HepG2 (cell line): ENCODE results near the gene DDAH2. TPM values are rescaled to one million over a fixed set of nuclear protein-coding genes. Genes with fewer than 3 reads are reported as not detected.

Experiments used
- AGO2 ChIP-seq: fragments of 200-400 bp; formaldehyde crosslinking; optimal IDR thresholded peaks from 2 replicates; pipeline ENCODE3; 2017; ENCODE audit warnings: mild to moderate bottlenecking, low read depth, low read length, moderate library complexity
- IRF9 ChIP-seq: sonication (generic); formaldehyde crosslinking; IDR thresholded peaks from 2 replicates; pipeline ENCODE4 v1.8.0; 2022; ENCODE audit warnings: missing genetic modification reagents, mild to moderate bottlenecking, borderline replicate concordance
- MTA1 ChIP-seq: sonication (generic); formaldehyde crosslinking; IDR thresholded peaks from 2 replicates; pipeline ENCODE4 v1.4.0; 2020; ENCODE audit warnings: missing genetic modification reagents, mild to moderate bottlenecking, borderline replicate concordance
- NFYB ChIP-seq: sonication (generic); formaldehyde crosslinking; IDR thresholded peaks from 2 replicates; pipeline ENCODE4 v1.4.0; 2020; ENCODE audit warnings: missing genetic modification reagents
- RBFOX2 ChIP-seq: fragments of 200-400 bp; formaldehyde crosslinking; IDR thresholded peaks from 2 replicates; pipeline ENCODE4 v1.6.1; 2017; ENCODE audit warnings: low read depth, mild to moderate bottlenecking, low read length
- ZBTB14 ChIP-seq: sonication (generic); formaldehyde crosslinking; IDR thresholded peaks from 2 replicates; pipeline ENCODE4 v1.4.0; 2020; ENCODE audit warnings: missing genetic modification reagents
- ZNF160 ChIP-seq: sonication (generic); formaldehyde crosslinking; IDR thresholded peaks from 2 replicates; pipeline ENCODE4 v1.8.0; 2022; ENCODE audit warnings: mild to moderate bottlenecking, inconsistent platforms, missing genetic modification reagents
- ZNF546 ChIP-seq: sonication (generic); formaldehyde crosslinking; conservative IDR thresholded peaks from 2 replicates; pipeline ENCODE4 v1.8.1; 2023; ENCODE audit warnings: mild to moderate bottlenecking, missing genetic modification reagents
- polyA plus RNA-seq, 8 experiments: library from polyadenylated mRNA; depleted of rRNA in 3 of 8; stranded (reverse) in 7 of 8; unstranded in 1 of 8; fragments of >200 nt; fragmentation: Illumina TruSeq in 4 of 8; extraction: Trizol in 4 of 8; gene quantifications; 2 replicates each; pipeline versions ENCODE4 v1.2.1 to v1.2.3, GENCODE V29; 2011 to 2016; ENCODE audit warnings: low read depth in 4 of 8, missing spikeins in 1 of 8, mixed read lengths in 1 of 8; ENCODE audit not compliant: insufficient read depth in 1 of 8
- total RNA-seq, 5 experiments: library from RNA; depleted of rRNA; stranded (reverse); fragments of >200 nt; fragmentation: Illumina TruSeq; extraction: Trizol; gene quantifications; 2 replicates each; pipeline ENCODE4 v1.2.3, GENCODE V29; 2016; ENCODE audit warnings: low read depth in 1 of 5
- TF ChIP-seq, protein P1 (sequence below): sonication (generic); formaldehyde crosslinking; IDR thresholded peaks from one replicate; pipeline ENCODE4 v1.5.1; 2020; ENCODE audit warnings: mild to moderate bottlenecking, missing genetic modification reagents; ENCODE audit errors: not compliant biosample characterization
- TF ChIP-seq, protein P2 (sequence below), 2 experiments: sonication (generic) in 1 of 2; formaldehyde crosslinking in 1 of 2; IDR thresholded peaks; 2 replicates each; pipeline versions ENCODE4 v1.4.0 to v1.6.1; 2016 to 2020; ENCODE audit warnings: borderline replicate concordance in 1 of 2, low read depth in 1 of 2, mild to moderate bottlenecking in 1 of 2, missing genetic modification reagents in 1 of 2

The DDAH2 gene
- total and polyA plus RNA-seq, 2 of the 13 experiments (the other 11 are each of a cell fraction or from before 2014, with no cell fraction given) = 16.4 to 21.1 TPM

GRCh38 chr6:31762878-31763618 is 33.9 kb upstream of the DDAH2 start (continued):
- TF ChIP-seq, protein P1, sequence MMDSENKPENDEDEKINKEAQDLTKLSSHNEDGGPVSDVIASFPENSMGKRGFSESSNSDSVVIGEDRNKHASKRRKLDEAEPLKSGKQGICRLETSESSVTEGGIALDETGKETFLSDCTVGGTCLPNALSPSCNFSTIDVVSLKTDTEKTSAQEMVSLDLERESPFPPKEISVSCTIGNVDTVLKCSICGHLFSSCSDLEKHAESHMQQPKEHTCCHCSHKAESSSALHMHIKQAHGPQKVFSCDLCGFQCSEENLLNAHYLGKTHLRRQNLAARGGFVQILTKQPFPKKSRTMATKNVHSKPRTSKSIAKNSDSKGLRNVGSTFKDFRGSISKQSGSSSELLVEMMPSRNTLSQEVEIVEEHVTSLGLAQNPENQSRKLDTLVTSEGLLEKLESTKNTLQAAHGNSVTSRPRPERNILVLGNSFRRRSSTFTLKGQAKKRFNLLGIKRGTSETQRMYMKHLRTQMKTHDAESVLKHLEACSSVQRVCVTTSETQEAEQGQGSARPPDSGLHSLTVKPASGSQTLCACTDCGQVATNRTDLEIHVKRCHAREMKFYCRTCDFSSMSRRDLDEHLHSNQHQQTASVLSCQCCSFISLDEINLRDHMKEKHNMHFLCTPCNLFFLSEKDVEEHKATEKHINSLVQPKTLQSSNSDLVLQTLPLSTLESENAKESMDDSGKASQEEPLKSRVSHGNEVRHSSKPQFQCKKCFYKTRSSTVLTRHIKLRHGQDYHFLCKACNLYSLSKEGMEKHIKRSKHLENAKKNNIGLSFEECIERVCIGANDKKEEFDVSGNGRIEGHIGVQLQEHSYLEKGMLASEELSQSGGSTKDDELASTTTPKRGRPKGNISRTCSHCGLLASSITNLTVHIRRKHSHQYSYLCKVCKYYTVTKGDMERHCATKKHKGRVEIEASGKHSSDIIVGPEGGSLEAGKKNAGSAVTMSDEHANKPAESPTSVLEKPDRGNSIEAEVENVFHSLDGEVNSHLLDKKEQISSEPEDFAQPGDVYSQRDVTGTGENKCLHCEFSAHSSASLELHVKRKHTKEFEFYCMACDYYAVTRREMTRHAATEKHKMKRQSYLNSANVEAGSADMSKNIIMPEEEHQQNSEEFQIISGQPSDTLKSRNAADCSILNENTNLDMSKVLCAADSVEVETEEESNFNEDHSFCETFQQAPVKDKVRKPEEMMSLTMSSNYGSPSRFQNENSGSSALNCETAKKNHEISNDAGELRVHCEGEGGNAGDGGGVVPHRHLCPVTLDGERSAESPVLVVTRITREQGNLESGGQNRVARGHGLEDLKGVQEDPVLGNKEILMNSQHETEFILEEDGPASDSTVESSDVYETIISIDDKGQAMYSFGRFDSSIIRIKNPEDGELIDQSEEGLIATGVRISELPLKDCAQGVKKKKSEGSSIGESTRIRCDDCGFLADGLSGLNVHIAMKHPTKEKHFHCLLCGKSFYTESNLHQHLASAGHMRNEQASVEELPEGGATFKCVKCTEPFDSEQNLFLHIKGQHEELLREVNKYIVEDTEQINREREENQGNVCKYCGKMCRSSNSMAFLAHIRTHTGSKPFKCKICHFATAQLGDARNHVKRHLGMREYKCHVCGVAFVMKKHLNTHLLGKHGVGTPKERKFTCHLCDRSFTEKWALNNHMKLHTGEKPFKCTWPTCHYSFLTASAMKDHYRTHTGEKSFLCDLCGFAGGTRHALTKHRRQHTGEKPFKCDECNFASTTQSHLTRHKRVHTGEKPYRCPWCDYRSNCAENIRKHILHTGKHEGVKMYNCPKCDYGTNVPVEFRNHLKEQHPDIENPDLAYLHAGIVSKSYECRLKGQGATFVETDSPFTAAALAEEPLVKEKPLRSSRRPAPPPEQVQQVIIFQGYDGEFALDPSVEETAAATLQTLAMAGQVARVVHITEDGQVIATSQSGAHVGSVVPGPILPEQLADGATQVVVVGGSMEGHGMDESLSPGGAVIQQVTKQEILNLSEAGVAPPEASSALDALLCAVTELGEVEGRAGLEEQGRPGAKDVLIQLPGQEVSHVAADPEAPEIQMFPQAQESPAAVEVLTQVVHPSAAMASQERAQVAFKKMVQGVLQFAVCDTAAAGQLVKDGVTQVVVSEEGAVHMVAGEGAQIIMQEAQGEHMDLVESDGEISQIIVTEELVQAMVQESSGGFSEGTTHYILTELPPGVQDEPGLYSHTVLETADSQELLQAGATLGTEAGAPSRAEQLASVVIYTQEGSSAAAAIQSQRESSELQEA (CRISPR knock-in tag) = no peak
- TF ChIP-seq, protein P2, sequence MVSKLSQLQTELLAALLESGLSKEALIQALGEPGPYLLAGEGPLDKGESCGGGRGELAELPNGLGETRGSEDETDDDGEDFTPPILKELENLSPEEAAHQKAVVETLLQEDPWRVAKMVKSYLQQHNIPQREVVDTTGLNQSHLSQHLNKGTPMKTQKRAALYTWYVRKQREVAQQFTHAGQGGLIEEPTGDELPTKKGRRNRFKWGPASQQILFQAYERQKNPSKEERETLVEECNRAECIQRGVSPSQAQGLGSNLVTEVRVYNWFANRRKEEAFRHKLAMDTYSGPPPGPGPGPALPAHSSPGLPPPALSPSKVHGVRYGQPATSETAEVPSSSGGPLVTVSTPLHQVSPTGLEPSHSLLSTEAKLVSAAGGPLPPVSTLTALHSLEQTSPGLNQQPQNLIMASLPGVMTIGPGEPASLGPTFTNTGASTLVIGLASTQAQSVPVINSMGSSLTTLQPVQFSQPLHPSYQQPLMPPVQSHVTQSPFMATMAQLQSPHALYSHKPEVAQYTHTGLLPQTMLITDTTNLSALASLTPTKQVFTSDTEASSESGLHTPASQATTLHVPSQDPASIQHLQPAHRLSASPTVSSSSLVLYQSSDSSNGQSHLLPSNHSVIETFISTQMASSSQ (IDR thresholded peaks at IDR 0.05; ENCODE audit: low read depth) = no peak
- TF ChIP-seq, protein P2 (CRISPR knock-in tag; IDR thresholded peaks at IDR 0.05; ENCODE audit: borderline replicate concordance) = 0 out of 2 replicates have a peak, but pooled peaks have one; percentile 17
- TF ChIP-seq RBFOX2 (no peak), NFYB (CRISPR knock-in tag) (no peak), ZNF546 (CRISPR knock-in tag) (no peak), MTA1 (CRISPR knock-in tag) (peak; percentile 52; the same call in 1 of the 2 replicates), IRF9 (CRISPR knock-in tag) (0 out of 2 replicates have a peak, but pooled peaks have one; percentile 24), ZNF160 (CRISPR knock-in tag) (no peak), AGO2 (peak; percentile 56), ZBTB14 (CRISPR knock-in tag) (no peak)
